Thyroid gland (tissue), 4 donors: ENCODE results near the gene VPS37C.

Experiments used
- CTCF ChIP-seq, 6 experiments: fragments of 200-600 bp in 3 of 6; fragments of 450-650 bp in 3 of 6; sonication (generic) in 3 of 6; IDR thresholded peaks; one replicate each; pipeline ENCODE4 v1.5.1; 2016 to 2019; ENCODE audit warnings: antibody characterized with exemption in 6 of 6, mild to moderate bottlenecking in 2 of 6, inconsistent platforms in 1 of 6, moderate library complexity in 1 of 6
- POLR2A ChIP-seq, 2 donors: fragments of 450-650 bp; IDR thresholded peaks; one replicate each; pipeline ENCODE4 v1.6.1; 2017; ENCODE audit warnings: antibody characterized with exemption in 2 of 2, mild to moderate bottlenecking in 2 of 2, moderate library complexity in 1 of 2

DNA sequence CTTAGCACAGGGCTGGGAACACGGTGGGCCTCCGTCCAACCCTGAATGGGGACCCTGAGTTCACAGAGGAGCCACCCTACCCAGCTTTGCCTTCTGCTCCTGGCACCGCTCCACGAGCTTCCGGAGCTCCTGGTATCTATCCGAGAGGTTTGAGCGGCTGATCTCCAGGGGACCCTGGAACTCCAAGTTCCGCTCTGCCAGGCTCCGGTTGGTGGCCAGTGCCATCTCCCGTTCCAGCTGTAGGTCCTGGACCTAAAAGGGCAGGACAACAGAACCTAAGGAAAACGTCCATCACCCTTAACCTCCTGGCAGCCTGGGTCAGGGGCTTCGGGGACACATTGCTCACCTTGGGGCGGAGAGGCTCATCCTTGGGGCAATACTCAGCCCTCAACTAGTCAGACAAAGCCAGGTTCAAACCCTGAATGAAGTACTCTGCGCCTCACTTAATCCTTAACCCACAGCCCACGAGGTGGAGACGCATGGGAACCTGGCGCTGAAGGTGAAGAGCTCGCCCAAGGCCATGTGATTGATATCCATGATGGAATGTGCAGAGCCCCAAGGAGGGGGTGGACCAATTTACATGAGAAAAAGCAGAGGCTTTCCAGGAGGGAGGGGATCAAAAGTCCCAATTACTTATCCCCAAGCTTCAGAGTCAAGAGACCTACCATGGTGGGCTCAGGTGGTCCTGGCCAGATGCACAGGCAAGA lies 27.1 kb downstream of the VPS37C start:
- TF ChIP-seq POLR2A (IDR thresholded peaks at IDR 0.05): no peak
- no peak for TF ChIP-seq CTCF (IDR thresholded peaks at IDR 0.05)
